CD14-positive monocyte (primary cell): ENCODE measurements around the gene NPSR1. TPM values are rescaled to one million over a fixed set of nuclear protein-coding genes. Genes with fewer than 3 reads are reported as not detected.

Experiments used
- DNase-seq, 3 donors: peaks; one replicate each; pipeline ENCODE4 v3.0.0-alpha.2; 2011 to 2022
- H2AFZ ChIP-seq: 2 replicates; pipeline ENCODE4 v1.6.0; 2012; ENCODE audit warnings: mild to moderate bottlenecking, low read depth, low read length, inconsistent platforms; ENCODE audit not compliant: insufficient read depth, poor library complexity, severe bottlenecking
- H3K27ac ChIP-seq, 2 donors: 1 replicate in 1 of 2; 2 replicates in 1 of 2; pipeline ENCODE4 v1.5.1; 2012 to 2013; ENCODE audit warnings: low read length in 2 of 2, control low read depth in 1 of 2, inconsistent platforms in 1 of 2, low read depth in 1 of 2, mild to moderate bottlenecking in 1 of 2
- H3K27me3 ChIP-seq, 2 donors: one replicate each; pipeline versions ENCODE4 v1.6.0 to v1.6.1; 2011 to 2013; ENCODE audit warnings: low read length in 2 of 2; ENCODE audit not compliant: control insufficient read depth in 2 of 2, insufficient read depth in 2 of 2
- H3K36me3 ChIP-seq, 2 donors: replicated peaks in 1 of 2; 1 replicate in 1 of 2; 2 replicates in 1 of 2; pipeline versions ENCODE4 v1.5.1 to v1.6.1; 2012 to 2013; ENCODE audit warnings: low read length in 2 of 2, control low read depth in 1 of 2, inconsistent platforms in 1 of 2, mild to moderate bottlenecking in 1 of 2; ENCODE audit not compliant: insufficient read depth in 2 of 2, control insufficient read depth in 1 of 2
- H3K4me1 ChIP-seq, 2 donors: 1 replicate in 1 of 2; 2 replicates in 1 of 2; pipeline versions ENCODE4 v1.5.1 to v1.6.1; 2012 to 2013; ENCODE audit warnings: low read length in 2 of 2, control low read depth in 1 of 2, inconsistent platforms in 1 of 2, mild to moderate bottlenecking in 1 of 2, moderate library complexity in 1 of 2; ENCODE audit not compliant: insufficient read depth in 2 of 2, control insufficient read depth in 1 of 2
- H3K4me2 ChIP-seq: replicated peaks from 2 replicates; pipeline ENCODE3; 2012; ENCODE audit warnings: low read length, moderate library complexity, mild to moderate bottlenecking; ENCODE audit not compliant: poor library complexity, severe bottlenecking; ENCODE audit errors: extremely low read depth
- H3K4me3 ChIP-seq, 3 experiments: fragments of 200-600 bp in 1 of 3; sonication (generic) in 1 of 3; replicated peaks in 1 of 3; 1 replicate in 2 of 3; 2 replicates in 1 of 3; pipeline ENCODE4 v1.5.1; 2011 to 2013; ENCODE audit warnings: low read length in 3 of 3, mild to moderate bottlenecking in 3 of 3, control low read depth in 2 of 3, low read depth in 2 of 3, inconsistent platforms in 1 of 3, moderate library complexity in 1 of 3
- H3K79me2 ChIP-seq: 2 replicates; pipeline ENCODE4 v1.6.0; 2012; ENCODE audit warnings: mild to moderate bottlenecking, control low read depth, inconsistent platforms, low read length, moderate library complexity; ENCODE audit not compliant: insufficient read depth
- H3K9ac ChIP-seq: 2 replicates; pipeline ENCODE4 v1.6.0; 2017; ENCODE audit warnings: low read length, mild to moderate bottlenecking; ENCODE audit not compliant: insufficient read depth, poor library complexity, severe bottlenecking
- H3K9me3 ChIP-seq, 2 donors: replicated peaks in 1 of 2; 1 replicate in 1 of 2; 2 replicates in 1 of 2; pipeline versions ENCODE4 v1.5.1 to v1.6.1; 2012 to 2013; ENCODE audit warnings: low read length in 2 of 2, control low read depth in 1 of 2; ENCODE audit not compliant: control insufficient read depth in 1 of 2, insufficient read depth in 1 of 2
- H4K20me1 ChIP-seq: 2 replicates; pipeline ENCODE4 v1.6.0; 2012; ENCODE audit warnings: mild to moderate bottlenecking, low read length, control low read depth, moderate library complexity; ENCODE audit not compliant: insufficient read depth
- H3K27ac Mint-ChIP-seq, 7 donors: one replicate each; pipeline ENCODE4 v1.8.0; 2020; ENCODE audit warnings: mild to moderate bottlenecking in 7 of 7, mixed read lengths in 7 of 7, moderate library complexity in 6 of 7, inconsistent platforms in 2 of 7
- H3K27me3 Mint-ChIP-seq, 3 donors: one replicate each; pipeline ENCODE4 v1.8.0; 2021 to 2022; ENCODE audit warnings: low read depth in 3 of 3, mild to moderate bottlenecking in 3 of 3, mixed read lengths in 3 of 3, moderate library complexity in 3 of 3, inconsistent platforms in 1 of 3
- H3K36me3 Mint-ChIP-seq, 2 donors: one replicate each; pipeline ENCODE4 v1.8.0; 2020; ENCODE audit warnings: mixed read lengths in 2 of 2, inconsistent platforms in 1 of 2, mild to moderate bottlenecking in 1 of 2
- H3K4me1 Mint-ChIP-seq: one replicate; pipeline ENCODE4 v1.8.0; 2020; ENCODE audit warnings: mild to moderate bottlenecking, mixed read lengths
- H3K4me3 Mint-ChIP-seq, 2 donors: one replicate each; pipeline ENCODE4 v1.8.0; 2020; ENCODE audit warnings: mild to moderate bottlenecking in 2 of 2, mixed read lengths in 2 of 2, moderate library complexity in 1 of 2
- H3K9me3 Mint-ChIP-seq, 7 donors: one replicate each; pipeline ENCODE4 v1.8.0; 2020 to 2022; ENCODE audit warnings: mixed read lengths in 7 of 7, mild to moderate bottlenecking in 6 of 7, moderate library complexity in 6 of 7, inconsistent platforms in 2 of 7
- WGBS: methylation state at CpG from one replicate; pipeline ENCODE4 v1.1.5; 2013; ENCODE audit warnings: missing lambda C conversion rate; ENCODE audit not compliant: insufficient coverage; 5-methylcytosine and 5-hydroxymethylcytosine counted together
- intact Hi-C, 2 donors: fragments of 100-400 bp; cut with micrococcal nuclease; formaldehyde crosslinking; loops; one replicate each; pipeline versions ENCODE4 v1.15.0 to v1.15.1; 2023
- polyA plus RNA-seq, 3 donors: library from polyadenylated mRNA; depleted of rRNA in 1 of 3; unstranded in 2 of 3; stranded (reverse) in 1 of 3; fragments of 300-500 nt in 2 of 3; fragments of >200 nt in 1 of 3; fragmentation: Illumina TruSeq in 2 of 3; gene quantifications; 1 replicate in 2 of 3; 2 replicates in 1 of 3; pipeline ENCODE4 v1.2.3, GENCODE V29; 2012 to 2021
- TF ChIP-seq, protein P1 (sequence below): fragments of 200-600 bp; IDR thresholded peaks from one replicate; pipeline ENCODE4 v1.8.0; 2022; ENCODE audit warnings: antibody characterized with exemption, mild to moderate bottlenecking

Gene NPSR1
- polyA plus RNA-seq, 3 donors, result not detected

DNA sequence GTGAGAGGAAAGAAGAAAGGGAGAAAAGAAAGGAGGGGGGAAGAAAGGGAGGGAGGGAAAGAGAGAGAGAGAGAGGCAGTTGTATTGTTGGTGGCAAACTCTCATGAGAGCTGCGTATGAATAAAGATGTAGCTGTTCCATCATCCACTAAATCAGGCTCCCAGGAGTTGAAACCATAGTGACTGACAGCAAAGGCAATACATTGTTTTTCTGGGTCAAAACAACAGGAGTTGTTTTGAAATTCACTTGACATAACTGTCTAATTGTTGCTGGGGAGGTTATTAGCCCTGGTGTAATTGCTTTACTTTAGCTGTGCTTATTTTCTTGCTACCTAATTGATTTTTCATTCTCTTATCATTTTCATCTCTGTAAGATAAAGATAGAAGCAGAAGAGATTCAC, 173.4 kb downstream of the NPSR1 start:
- Histone ChIP-seq H3K9ac (no peak overlapping the region), H4K20me1 (no peaks in the 10 kb centered on the region), H3K36me3 (no peaks in the 10 kb centered on the region), H2AFZ (no peak overlapping the region), H3K9me3 (no peaks in the 10 kb centered on the region), H3K4me3 (no peak overlapping the region), H3K27me3 (no peaks in the 10 kb centered on the region), H3K4me2 (no peak overlapping the region), H3K27ac (no peak overlapping the region), H3K79me2 (no peaks in the 10 kb centered on the region), H3K4me1 (no peaks in the 10 kb centered on the region)
- no peak for DNase-seq
- H3K4me1 Mint-ChIP-seq, result no peaks in the 10 kb centered on the region
- peaks cover 0 to 3% (median 0%) of the 10 kb centered on the region in 3 donors for H3K27me3 Mint-ChIP-seq
- H3K4me3 Mint-ChIP-seq, result no peak overlapping the region
- TF ChIP-seq, protein P1, sequence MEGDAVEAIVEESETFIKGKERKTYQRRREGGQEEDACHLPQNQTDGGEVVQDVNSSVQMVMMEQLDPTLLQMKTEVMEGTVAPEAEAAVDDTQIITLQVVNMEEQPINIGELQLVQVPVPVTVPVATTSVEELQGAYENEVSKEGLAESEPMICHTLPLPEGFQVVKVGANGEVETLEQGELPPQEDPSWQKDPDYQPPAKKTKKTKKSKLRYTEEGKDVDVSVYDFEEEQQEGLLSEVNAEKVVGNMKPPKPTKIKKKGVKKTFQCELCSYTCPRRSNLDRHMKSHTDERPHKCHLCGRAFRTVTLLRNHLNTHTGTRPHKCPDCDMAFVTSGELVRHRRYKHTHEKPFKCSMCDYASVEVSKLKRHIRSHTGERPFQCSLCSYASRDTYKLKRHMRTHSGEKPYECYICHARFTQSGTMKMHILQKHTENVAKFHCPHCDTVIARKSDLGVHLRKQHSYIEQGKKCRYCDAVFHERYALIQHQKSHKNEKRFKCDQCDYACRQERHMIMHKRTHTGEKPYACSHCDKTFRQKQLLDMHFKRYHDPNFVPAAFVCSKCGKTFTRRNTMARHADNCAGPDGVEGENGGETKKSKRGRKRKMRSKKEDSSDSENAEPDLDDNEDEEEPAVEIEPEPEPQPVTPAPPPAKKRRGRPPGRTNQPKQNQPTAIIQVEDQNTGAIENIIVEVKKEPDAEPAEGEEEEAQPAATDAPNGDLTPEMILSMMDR, result no peak
- no peaks in the 10 kb centered on the region for H3K36me3 Mint-ChIP-seq
- H3K27ac Mint-ChIP-seq, result no peak overlapping the region
- peaks cover 0 to 7% (median 1%) of the 10 kb centered on the region in 7 donors for H3K9me3 Mint-ChIP-seq
- no CpG with 5 or more reads among the region's 1 CpG for WGBS
- intact Hi-C loops, result no loop called here

DNA sequence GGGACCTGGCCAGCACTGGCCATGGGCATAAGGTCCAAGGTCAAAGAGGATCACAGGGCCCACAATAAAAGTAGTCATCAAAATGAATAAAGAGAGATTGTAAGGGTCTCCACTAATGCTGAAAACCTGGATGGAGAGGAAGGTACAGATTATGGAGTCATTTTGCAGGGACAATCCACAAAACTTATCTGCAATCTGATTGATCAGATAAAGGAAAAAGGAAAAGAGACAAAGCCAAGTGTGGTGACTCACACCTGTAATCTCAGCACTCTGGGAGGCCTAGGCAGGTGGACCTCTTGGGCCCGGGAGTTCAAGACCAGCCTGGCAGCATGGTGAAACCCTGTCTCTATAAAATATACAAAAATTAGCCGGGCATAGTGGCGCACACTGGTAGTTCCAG, 174.0 kb downstream of the NPSR1 start:
- H3K9me3 Mint-ChIP-seq, result peaks cover 0 to 7% (median 2%) of the 10 kb centered on the region in 7 donors
- Histone ChIP-seq H3K4me3 (no peak overlapping the region), H3K79me2 (no peaks in the 10 kb centered on the region), H2AFZ (no peak overlapping the region), H3K9me3 (no peaks in the 10 kb centered on the region), H3K9ac (no peak overlapping the region), H3K4me2 (no peak overlapping the region), H3K27ac (no peak overlapping the region), H3K4me1 (no peaks in the 10 kb centered on the region), H3K36me3 (no peaks in the 10 kb centered on the region), H3K27me3 (no peaks in the 10 kb centered on the region), H4K20me1 (no peaks in the 10 kb centered on the region)
- WGBS, result 100% methylated on average over 1 of the region's 3 CpGs
- TF ChIP-seq, protein P1, result no peak
- no peak for DNase-seq
- H3K4me1 Mint-ChIP-seq, result no peaks in the 10 kb centered on the region
- H3K4me3 Mint-ChIP-seq, result no peak overlapping the region
- no peak overlapping the region for H3K27ac Mint-ChIP-seq
- H3K27me3 Mint-ChIP-seq, result peaks cover 0 to 3% (median 0%) of the 10 kb centered on the region in 3 donors
- intact Hi-C loops, result no loop called here
- H3K36me3 Mint-ChIP-seq, result no peaks in the 10 kb centered on the region
